ENCODE measurements around the gene HIVEP3. TPM values are rescaled to one million over a fixed set of nuclear protein-coding genes. Genes with fewer than 3 reads are reported as not detected.

Gene HIVEP3
- total RNA-seq, 1 experiment from 2014 or later = 0.55 TPM

DNA sequence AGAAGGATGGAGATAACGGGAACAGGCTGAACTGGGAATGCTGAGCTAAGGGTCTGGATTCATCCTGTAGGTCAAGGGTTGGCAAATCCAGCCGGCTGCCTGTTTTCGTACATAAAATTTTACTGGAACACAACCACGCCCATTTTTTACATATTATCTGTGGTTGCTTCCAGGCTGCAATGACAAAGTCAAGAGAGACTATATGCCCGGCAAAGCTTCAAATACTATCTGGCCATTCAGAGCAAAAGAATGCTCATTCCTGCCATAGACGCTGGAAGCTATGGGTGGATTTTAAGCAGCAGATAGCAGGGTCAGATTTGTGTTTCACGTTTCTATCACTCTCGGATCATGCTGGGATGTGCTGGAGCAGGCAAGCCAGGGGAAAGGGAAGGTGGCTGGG lies 296.3 kb downstream of the HIVEP3 start:
- TF ChIP-seq, protein P1, sequence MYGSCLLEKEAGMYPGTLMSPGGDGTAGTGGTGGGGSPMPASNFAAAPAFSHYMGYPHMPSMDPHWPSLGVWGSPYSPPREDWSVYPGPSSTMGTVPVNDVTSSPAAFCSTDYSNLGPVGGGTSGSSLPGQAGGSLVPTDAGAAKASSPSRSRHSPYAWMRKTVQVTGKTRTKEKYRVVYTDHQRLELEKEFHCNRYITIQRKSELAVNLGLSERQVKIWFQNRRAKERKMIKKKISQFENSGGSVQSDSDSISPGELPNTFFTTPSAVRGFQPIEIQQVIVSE (CRISPR knock-in tag; IDR thresholded peaks at IDR 0.05; ENCODE audit: borderline replicate concordance) = no peak
- TF ChIP-seq FOXJ3 (CRISPR knock-in tag; IDR thresholded peaks at IDR 0.05; ENCODE audit: borderline replicate concordance) (no peak), ZNF423 (CRISPR knock-in tag; IDR thresholded peaks at IDR 0.05) (no peak), SOX15 (CRISPR knock-in tag; IDR thresholded peaks at IDR 0.05) (no peak), TEAD4 (CRISPR knock-in tag; IDR thresholded peaks at IDR 0.05) (no peak)
- TF ChIP-seq, protein P2, sequence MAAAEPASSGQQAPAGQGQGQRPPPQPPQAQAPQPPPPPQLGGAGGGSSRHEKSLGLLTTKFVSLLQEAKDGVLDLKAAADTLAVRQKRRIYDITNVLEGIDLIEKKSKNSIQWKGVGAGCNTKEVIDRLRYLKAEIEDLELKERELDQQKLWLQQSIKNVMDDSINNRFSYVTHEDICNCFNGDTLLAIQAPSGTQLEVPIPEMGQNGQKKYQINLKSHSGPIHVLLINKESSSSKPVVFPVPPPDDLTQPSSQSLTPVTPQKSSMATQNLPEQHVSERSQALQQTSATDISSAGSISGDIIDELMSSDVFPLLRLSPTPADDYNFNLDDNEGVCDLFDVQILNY (CRISPR knock-in tag; IDR thresholded peaks at IDR 0.05) = no peak
- TF ChIP-seq, protein P3, sequence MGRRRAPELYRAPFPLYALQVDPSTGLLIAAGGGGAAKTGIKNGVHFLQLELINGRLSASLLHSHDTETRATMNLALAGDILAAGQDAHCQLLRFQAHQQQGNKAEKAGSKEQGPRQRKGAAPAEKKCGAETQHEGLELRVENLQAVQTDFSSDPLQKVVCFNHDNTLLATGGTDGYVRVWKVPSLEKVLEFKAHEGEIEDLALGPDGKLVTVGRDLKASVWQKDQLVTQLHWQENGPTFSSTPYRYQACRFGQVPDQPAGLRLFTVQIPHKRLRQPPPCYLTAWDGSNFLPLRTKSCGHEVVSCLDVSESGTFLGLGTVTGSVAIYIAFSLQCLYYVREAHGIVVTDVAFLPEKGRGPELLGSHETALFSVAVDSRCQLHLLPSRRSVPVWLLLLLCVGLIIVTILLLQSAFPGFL (CRISPR knock-in tag; IDR thresholded peaks at IDR 0.05; ENCODE audit: borderline replicate concordance) = no peak
- TF ChIP-seq, protein P4, sequence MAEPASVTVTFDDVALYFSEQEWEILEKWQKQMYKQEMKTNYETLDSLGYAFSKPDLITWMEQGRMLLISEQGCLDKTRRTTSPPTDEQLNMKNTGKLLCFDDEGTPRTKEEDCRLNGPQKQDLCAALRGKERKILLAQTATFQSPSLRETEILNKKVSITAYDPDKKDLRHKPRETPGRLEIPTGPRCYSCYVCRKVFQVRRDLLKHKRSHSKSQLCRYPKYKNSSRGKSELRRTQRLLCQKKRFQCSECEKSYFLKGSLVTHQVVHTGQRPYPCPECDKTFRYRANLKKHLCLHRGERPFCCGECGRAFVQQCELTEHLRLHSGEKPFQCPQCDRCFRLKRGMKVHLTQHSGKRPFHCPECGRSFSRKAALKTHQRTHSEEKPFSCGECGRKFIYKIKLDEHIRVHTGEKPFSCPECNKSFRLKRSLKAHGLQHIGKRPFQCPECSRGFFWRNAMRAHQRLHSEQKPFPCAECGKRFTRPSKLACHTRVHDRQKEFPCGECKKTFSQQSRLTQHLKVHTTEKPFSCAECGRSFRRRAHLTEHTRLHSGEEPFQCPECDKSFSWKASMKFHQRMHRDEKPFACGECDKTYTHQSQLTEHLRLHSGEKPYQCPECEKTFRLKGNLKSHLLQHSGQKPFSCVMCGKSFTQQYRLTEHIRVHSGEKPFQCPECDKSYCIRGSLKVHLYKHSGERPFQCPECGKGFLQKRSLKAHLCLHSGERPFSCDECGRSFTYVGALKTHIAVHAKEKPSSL (CRISPR knock-in tag; conservative IDR thresholded peaks at IDR 0.05) = no peak
- TF ChIP-seq, protein P5, sequence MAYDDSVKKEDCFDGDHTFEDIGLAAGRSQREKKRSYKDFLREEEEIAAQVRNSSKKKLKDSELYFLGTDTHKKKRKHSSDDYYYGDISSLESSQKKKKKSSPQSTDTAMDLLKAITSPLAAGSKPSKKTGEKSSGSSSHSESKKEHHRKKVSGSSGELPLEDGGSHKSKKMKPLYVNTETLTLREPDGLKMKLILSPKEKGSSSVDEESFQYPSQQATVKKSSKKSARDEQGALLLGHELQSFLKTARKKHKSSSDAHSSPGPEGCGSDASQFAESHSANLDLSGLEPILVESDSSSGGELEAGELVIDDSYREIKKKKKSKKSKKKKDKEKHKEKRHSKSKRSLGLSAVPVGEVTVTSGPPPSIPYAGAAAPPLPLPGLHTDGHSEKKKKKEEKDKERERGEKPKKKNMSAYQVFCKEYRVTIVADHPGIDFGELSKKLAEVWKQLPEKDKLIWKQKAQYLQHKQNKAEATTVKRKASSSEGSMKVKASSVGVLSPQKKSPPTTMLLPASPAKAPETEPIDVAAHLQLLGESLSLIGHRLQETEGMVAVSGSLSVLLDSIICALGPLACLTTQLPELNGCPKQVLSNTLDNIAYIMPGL (CRISPR knock-in tag; IDR thresholded peaks at IDR 0.05) = no peak
- TF ChIP-seq, protein P6, sequence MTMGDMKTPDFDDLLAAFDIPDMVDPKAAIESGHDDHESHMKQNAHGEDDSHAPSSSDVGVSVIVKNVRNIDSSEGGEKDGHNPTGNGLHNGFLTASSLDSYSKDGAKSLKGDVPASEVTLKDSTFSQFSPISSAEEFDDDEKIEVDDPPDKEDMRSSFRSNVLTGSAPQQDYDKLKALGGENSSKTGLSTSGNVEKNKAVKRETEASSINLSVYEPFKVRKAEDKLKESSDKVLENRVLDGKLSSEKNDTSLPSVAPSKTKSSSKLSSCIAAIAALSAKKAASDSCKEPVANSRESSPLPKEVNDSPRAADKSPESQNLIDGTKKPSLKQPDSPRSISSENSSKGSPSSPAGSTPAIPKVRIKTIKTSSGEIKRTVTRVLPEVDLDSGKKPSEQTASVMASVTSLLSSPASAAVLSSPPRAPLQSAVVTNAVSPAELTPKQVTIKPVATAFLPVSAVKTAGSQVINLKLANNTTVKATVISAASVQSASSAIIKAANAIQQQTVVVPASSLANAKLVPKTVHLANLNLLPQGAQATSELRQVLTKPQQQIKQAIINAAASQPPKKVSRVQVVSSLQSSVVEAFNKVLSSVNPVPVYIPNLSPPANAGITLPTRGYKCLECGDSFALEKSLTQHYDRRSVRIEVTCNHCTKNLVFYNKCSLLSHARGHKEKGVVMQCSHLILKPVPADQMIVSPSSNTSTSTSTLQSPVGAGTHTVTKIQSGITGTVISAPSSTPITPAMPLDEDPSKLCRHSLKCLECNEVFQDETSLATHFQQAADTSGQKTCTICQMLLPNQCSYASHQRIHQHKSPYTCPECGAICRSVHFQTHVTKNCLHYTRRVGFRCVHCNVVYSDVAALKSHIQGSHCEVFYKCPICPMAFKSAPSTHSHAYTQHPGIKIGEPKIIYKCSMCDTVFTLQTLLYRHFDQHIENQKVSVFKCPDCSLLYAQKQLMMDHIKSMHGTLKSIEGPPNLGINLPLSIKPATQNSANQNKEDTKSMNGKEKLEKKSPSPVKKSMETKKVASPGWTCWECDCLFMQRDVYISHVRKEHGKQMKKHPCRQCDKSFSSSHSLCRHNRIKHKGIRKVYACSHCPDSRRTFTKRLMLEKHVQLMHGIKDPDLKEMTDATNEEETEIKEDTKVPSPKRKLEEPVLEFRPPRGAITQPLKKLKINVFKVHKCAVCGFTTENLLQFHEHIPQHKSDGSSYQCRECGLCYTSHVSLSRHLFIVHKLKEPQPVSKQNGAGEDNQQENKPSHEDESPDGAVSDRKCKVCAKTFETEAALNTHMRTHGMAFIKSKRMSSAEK (CRISPR knock-in tag; IDR thresholded peaks at IDR 0.05; ENCODE audit: borderline replicate concordance) = no peak
- TF ChIP-seq, protein P7, sequence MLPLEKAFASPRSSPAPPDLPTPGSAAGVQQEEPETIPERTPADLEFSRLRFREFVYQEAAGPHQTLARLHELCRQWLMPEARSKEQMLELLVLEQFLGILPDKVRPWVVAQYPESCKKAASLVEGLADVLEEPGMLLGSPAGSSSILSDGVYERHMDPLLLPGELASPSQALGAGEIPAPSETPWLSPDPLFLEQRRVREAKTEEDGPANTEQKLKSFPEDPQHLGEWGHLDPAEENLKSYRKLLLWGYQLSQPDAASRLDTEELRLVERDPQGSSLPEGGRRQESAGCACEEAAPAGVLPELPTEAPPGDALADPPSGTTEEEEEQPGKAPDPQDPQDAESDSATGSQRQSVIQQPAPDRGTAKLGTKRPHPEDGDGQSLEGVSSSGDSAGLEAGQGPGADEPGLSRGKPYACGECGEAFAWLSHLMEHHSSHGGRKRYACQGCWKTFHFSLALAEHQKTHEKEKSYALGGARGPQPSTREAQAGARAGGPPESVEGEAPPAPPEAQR (CRISPR knock-in tag; IDR thresholded peaks at IDR 0.05) = no peak
- H3K9me3 Mint-ChIP-seq = no peaks in the 10 kb centered on the region
- H3K27ac Mint-ChIP-seq = no peak overlapping the region
- no peak for ATAC-seq
- no peak overlapping the region for H3K4me3 Mint-ChIP-seq
- no peak for DNase-seq (ENCODE audit: low spot score)
- POLR2A ChIA-PET = no interaction called here
- peaks cover 19% of the 10 kb centered on the region for H3K4me1 Mint-ChIP-seq
- no peaks in the 10 kb centered on the region for H3K36me3 Mint-ChIP-seq
- no peaks in the 10 kb centered on the region for H3K27me3 Mint-ChIP-seq (ENCODE audit: low read depth)
- CTCF ChIA-PET = no interaction called here

DNA sequence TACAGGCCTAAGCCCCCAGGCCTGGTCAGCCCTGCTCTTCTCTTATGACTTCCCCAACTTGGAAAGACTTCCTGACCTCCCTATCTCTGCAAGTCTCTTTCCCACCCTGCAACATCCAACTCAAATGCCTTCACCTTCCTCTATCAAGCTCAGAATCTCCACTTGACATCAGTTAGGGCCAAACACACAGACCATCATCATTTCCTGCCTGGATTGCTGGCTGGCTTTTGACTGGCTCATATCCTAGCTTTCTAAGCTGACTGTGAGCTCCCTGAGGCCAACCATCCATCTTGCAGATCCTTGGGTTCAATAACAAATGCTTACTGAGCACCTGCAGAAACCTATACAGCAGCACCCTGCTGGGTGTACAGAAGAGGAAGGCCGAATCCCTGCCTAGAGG lies 296.9 kb downstream of the HIVEP3 start:
- ATAC-seq = no peak
- Mint-ChIP-seq H3K9me3 (no peaks in the 10 kb centered on the region), H3K36me3 (no peaks in the 10 kb centered on the region), H3K4me3 (no peak overlapping the region), H3K4me1 (peaks cover 19% of the 10 kb centered on the region), H3K27ac (no peak overlapping the region), H3K27me3 (ENCODE audit: low read depth) (no peaks in the 10 kb centered on the region)
- POLR2A ChIA-PET = no interaction called here
- no peak for DNase-seq (ENCODE audit: low spot score)
- CTCF ChIA-PET = interaction anchor here (0.7 kb wide), 1 partner anchor 43 kb away, joined by 3 read pairs; no protein-coding TSS in a partner anchor
- TF ChIP-seq, protein P8, sequence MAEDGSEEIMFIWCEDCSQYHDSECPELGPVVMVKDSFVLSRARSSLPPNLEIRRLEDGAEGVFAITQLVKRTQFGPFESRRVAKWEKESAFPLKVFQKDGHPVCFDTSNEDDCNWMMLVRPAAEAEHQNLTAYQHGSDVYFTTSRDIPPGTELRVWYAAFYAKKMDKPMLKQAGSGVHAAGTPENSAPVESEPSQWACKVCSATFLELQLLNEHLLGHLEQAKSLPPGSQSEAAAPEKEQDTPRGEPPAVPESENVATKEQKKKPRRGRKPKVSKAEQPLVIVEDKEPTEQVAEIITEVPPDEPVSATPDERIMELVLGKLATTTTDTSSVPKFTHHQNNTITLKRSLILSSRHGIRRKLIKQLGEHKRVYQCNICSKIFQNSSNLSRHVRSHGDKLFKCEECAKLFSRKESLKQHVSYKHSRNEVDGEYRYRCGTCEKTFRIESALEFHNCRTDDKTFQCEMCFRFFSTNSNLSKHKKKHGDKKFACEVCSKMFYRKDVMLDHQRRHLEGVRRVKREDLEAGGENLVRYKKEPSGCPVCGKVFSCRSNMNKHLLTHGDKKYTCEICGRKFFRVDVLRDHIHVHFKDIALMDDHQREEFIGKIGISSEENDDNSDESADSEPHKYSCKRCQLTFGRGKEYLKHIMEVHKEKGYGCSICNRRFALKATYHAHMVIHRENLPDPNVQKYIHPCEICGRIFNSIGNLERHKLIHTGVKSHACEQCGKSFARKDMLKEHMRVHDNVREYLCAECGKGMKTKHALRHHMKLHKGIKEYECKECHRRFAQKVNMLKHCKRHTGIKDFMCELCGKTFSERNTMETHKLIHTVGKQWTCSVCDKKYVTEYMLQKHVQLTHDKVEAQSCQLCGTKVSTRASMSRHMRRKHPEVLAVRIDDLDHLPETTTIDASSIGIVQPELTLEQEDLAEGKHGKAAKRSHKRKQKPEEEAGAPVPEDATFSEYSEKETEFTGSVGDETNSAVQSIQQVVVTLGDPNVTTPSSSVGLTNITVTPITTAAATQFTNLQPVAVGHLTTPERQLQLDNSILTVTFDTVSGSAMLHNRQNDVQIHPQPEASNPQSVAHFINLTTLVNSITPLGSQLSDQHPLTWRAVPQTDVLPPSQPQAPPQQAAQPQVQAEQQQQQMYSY (CRISPR knock-in tag; IDR thresholded peaks at IDR 0.05) = no peak
- TF ChIP-seq IRF2 (CRISPR knock-in tag; IDR thresholded peaks at IDR 0.05; ENCODE audit: borderline replicate concordance, low read depth) (no peak), FOXK1 (CRISPR knock-in tag; IDR thresholded peaks at IDR 0.05) (no peak)
- TF ChIP-seq, protein P9, sequence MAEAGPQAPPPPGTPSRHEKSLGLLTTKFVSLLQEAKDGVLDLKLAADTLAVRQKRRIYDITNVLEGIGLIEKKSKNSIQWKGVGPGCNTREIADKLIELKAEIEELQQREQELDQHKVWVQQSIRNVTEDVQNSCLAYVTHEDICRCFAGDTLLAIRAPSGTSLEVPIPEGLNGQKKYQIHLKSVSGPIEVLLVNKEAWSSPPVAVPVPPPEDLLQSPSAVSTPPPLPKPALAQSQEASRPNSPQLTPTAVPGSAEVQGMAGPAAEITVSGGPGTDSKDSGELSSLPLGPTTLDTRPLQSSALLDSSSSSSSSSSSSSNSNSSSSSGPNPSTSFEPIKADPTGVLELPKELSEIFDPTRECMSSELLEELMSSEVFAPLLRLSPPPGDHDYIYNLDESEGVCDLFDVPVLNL (CRISPR knock-in tag; IDR thresholded peaks at IDR 0.05; ENCODE audit: borderline replicate concordance, low read depth) = no peak

All from WTC11 (cell line).